GM19463 (cell line): ENCODE measurements around the gene TNS3.

ENCODE experiments used
- ATAC-seq: cut with Tn5 transposase; IDR thresholded peaks from one replicate; pipeline ENCODE4 v1.9.1; 2021; ENCODE audit warnings: mild to moderate bottlenecking, moderate library complexity; ENCODE audit not compliant: unreplicated experiment

Gene TNS3

DNA sequence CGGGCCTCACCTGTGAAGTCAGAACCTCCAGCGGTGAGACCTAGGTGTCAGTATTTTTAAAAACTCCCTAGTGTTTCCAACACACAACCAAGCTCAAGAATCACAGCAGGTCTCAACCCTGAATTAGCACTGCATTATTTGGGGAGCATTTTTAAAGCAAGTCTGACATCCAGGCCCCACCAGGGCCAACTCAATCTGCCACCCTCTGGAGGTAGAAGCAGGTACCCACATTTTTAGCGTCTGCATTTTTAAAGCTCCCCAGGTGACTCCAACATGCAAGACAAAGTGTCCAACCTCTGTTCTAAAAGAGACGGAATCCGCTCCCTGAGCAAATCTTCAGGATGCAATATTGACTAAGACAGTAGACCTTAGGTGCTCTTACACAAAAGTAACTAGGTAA lies 225.7 kb downstream of the TNS3 start:
- no peak for ATAC-seq

DNA sequence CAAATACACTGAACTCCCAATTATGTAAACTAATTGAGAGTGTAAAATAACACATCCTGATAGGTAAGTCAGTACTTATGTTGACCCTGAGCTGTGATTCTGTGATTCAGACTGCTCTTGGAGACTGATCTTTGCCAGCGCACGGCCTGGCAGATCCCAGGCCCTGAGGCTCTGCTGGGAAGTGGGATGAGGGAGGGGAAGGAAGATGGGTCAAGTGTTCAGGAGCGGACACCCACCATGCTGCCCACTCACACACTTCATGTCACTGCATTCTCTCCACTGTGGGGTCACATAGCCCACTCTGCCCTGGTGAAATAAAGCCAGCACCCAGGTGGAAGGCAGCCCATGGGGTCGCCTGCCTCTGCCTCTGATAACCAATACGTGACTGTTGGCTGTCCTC lies 226.2 kb downstream of the TNS3 start:
- no peak for ATAC-seq

GRCh38 chr7:47354831-47355541 lies 226.9 kb downstream of the TNS3 start:
- no peak for ATAC-seq

DNA sequence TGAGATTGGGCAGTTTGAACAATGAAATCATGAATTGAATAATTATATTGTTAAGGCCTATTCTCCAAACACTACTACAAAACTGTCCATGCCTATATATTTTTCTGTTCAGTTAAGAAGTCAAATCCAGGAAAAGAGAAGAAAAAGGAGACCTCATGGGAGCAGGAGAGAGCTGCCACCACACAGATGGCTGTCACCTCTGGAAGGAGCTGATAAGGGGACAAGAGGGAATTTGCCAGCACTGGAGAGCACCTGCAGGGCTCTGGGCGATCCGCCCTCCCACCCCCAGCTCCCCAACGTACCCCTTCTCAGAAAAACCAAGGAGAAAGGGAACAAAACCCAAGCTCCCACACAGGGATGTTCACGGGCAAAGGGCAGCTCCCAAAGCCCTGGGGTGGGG lies 227.8 kb downstream of the TNS3 start:
- ATAC-seq: no peak

GRCh38 chr7:47352394-47352968 lies 229.4 kb downstream of the TNS3 start:
- ATAC-seq: no peak

DNA sequence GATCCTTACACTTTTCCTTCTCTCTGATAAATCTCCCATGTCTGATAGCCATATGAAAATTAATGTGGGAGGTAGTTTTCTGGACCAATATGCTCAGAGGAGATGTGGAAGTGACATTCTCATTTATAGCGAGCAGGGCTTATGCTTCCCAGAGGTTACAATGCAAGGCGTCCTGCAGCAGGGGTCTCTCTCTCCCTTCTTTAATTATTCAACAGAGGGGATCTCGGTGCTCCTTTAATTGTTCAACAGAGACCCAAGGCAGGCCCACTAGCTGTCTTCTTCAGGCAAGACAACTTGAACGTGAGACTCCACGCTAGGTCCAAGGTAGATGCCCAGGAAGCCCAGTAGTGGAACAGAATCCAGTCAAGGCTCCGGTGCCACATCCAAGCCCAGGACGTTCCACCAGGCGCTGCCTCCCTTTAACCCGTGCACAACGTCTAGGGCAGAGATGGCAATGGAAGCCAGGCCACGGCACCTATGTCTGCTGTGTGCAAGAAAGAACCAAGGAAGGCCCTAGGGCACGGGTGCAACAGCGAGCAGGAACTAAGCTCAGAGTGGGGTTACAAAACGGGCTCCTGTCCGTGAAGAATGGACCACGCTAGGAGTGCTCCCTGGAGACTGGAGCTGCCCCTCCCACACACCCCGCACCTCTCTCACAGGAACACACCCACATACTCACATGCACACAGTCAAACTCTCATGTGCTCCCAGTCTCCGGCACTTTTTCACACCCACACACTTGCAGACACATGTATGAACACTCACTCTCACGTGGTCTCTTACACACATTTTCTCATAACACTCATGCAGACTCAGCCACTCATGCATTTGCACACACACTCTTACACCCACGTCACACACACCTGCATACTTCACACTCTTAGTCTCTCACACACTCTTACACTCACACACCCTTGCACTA lies 230.4 kb downstream of the TNS3 start:
- no peak for ATAC-seq

- ATAC-seq: no peak
Observed at GRCh38 chr7:47350425-47350824, 231.5 kb downstream of the TNS3 start.

DNA sequence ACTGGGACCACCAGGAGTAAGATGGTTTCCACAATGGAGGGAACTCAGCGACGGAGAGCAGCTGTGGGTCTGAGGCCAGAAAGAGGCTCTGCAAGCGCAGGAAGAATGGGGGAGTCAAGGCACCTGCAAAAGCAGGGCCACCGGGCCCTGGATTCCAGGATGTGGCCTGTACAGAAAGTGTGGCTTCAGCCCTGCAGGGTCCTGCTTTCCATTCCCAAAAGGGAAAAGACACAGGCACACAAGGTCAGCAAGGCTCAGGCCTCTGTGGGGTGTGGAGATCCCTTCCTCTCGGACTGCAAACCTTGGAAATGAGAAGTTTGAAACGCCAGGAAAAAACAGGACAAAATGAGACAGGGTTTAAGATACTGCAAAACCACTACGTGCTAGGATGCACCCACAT lies 232.5 kb downstream of the TNS3 start:
- no peak for ATAC-seq

DNA sequence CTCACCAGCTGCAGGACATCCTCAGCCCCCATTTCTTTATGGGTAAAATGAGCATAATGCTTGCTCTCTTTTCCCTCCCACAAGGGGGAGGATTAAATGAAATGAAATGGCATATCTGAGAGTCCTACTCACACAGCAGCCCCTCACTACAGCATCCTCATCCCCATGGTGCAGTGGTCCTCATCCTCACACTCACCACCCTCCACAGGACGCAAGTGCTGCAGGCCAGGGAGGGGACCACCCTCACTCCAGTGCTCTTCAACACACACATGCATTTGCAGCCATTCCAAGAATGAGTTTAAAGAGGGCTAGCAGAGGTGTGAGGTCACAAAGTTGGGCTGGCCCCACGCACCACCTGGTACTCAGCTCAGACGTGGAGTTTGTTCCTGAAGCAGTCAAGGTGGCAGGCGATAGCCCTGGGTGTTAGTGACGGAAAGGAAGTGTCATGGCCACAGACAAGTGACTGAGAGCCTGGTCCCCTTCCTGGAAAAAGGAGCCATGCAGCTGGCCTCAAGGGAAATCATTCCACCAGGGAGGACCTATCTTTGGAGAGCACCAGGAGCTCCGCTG lies 234.0 kb downstream of the TNS3 start:
- no peak for ATAC-seq

DNA sequence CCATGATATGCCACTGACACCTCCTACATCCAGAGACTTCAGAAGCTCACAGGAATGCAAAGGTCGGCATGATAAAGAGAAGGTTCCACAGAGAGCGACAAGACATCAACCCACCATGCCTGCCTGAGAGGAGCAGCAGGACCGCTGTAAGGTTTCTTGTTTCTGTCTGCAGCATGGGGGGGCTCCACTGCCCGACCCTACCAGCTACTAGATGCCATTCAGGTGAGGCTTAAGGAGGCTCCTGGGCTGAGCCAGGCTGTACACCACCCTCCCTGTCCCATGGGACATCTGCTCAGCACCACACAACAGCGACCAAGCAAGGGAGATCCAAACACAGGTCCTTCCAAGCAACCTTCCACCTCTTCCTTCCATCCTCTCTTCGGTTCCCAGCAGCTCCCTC lies 234.6 kb downstream of the TNS3 start:
- no peak for ATAC-seq

- ATAC-seq: no peak
Observed at GRCh38 chr7:47346377-47346914, 235.5 kb downstream of the TNS3 start.

DNA sequence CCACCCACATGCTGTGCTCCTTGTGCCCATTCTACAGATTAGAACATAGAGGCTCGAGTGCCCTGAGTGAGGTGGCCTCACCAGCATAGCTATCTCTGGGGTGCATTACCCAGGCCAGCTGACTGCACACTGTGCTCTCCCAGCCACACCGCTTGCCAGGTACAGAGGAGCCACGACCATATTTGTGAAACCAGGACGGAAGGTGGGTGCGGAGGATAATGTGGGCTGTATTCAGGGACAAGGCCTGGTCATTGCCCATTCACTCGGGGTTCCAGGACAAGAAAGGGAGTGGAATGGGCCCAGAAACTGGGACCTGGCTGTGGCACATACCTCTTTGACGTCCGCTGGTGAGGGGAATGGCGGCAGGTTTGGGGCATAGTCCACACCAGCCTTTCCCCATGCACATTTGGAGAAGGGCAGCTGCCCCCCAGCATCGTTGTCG lies 236.0 kb downstream of the TNS3 start:
- ATAC-seq: no peak

- ATAC-seq: no peak
Observed at GRCh38 chr7:47344171-47344955, 237.5 kb downstream of the TNS3 start.

- no peak for ATAC-seq
Observed at GRCh38 chr7:47343061-47343455, 238.9 kb downstream of the TNS3 start.

GRCh38 chr7:47342296-47343060 lies 239.4 kb downstream of the TNS3 start:
- ATAC-seq: no peak

- ATAC-seq: no peak
Observed at GRCh38 chr7:47340517-47340916, 241.4 kb downstream of the TNS3 start.

DNA sequence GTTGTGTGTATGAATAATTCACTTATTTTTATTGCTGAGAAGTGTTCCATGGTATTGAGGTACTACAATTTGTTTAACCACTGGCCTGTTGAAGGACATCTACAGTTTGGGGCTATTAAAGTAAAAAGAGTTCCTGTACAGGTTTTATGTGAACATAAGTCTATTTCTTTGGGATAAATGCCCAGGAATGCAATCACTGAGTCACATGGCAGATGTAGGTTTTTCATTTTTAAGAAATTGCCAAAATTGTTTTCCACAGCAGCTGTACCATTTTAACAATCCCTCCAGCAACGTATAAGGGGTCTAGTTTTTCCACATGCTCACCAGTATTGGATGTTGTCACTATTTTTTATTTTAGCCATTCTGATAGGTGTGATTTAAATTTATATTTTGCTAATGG lies 243.9 kb downstream of the TNS3 start:
- no peak for ATAC-seq

GRCh38 chr7:47337531-47337930 lies 244.4 kb downstream of the TNS3 start:
- peak; percentile 77 for ATAC-seq
